Smooth muscle cell (in vitro differentiated cells): ENCODE data around the gene SURF1. TPM values are rescaled to one million over a fixed set of nuclear protein-coding genes. Genes with fewer than 3 reads are reported as not detected.
"Not testable (repeated sequence)": the region's sequence is repeated elsewhere in the genome, so short reads cannot be mapped to it uniquely, and the experiment has no call there.

ENCODE experiments used
- DNase-seq: peaks from one replicate; lab custom pipeline; 2025; ENCODE audit not compliant: unreplicated experiment; lab: John Stamatoyannopoulos, UW
- H2AFZ ChIP-seq: fragments of 200-600 bp; sonication (generic); 2 replicates; pipeline ENCODE4 v1.6.0; 2016; ENCODE audit warnings: antibody characterized with exemption, low read depth, mild to moderate bottlenecking
- H3F3A ChIP-seq: fragments of 200-600 bp; sonication (generic); 2 replicates; pipeline ENCODE4 v1.6.0; 2017; ENCODE audit warnings: antibody characterized with exemption, low read depth
- H3K27ac ChIP-seq: fragments of 200-600 bp; sonication (generic); 2 replicates; pipeline ENCODE4 v1.5.1; 2016; ENCODE audit warnings: low read depth, mild to moderate bottlenecking
- H3K27me3 ChIP-seq: fragments of 200-600 bp; sonication (generic); 2 replicates; pipeline ENCODE4 v1.6.1; 2016; ENCODE audit warnings: low read depth, mild to moderate bottlenecking
- H3K36me3 ChIP-seq: fragments of 200-600 bp; sonication (generic); 2 replicates; pipeline ENCODE4 v1.5.1; 2016; ENCODE audit warnings: low read depth
- H3K4me1 ChIP-seq: fragments of 200-600 bp; sonication (generic); 2 replicates; pipeline ENCODE4 v1.5.1; 2016; ENCODE audit warnings: low read depth
- H3K4me2 ChIP-seq: fragments of 200-600 bp; sonication (generic); 2 replicates; pipeline ENCODE4 v1.6.0; 2016; ENCODE audit warnings: mild to moderate bottlenecking
- H3K4me3 ChIP-seq: fragments of 200-600 bp; sonication (generic); 2 replicates; pipeline ENCODE4 v1.5.1; 2016; ENCODE audit warnings: mild to moderate bottlenecking
- H3K79me2 ChIP-seq: fragments of 200-600 bp; sonication (generic); 2 replicates; pipeline ENCODE4 v1.6.0; 2016; ENCODE audit warnings: low read depth, mild to moderate bottlenecking
- H3K9ac ChIP-seq: fragments of 200-600 bp; sonication (generic); 2 replicates; pipeline ENCODE4 v1.6.0; 2016; ENCODE audit warnings: low read depth
- H3K9me3 ChIP-seq: fragments of 200-600 bp; sonication (generic); replicated peaks from 2 replicates; pipeline ENCODE4 v1.5.1; 2016; ENCODE audit warnings: low read depth
- H4K20me1 ChIP-seq: fragments of 200-600 bp; sonication (generic); 2 replicates; pipeline ENCODE4 v1.6.0; 2016; ENCODE audit warnings: low read depth
- CTCF ChIP-seq: fragments of 200-600 bp; sonication (generic); IDR thresholded peaks from 2 replicates; pipeline ENCODE4 v1.5.1; 2017; ENCODE audit warnings: borderline replicate concordance, mild to moderate bottlenecking, antibody characterized with exemption; ENCODE audit not compliant: insufficient read depth, poor library complexity, severe bottlenecking
- WGBS: methylation state at CpG from one replicate; pipeline ENCODE4 v1.1.7; 2016; ENCODE audit warnings: low lambda C conversion rate; 5-methylcytosine and 5-hydroxymethylcytosine counted together
- polyA plus RNA-seq: library from polyadenylated mRNA; unstranded; fragments of >200 nt; fragmentation: Nextera tagmentation; extraction: Ambion mirVana; gene quantifications from 2 replicates; pipeline ENCODE4 v1.2.1, GENCODE V29; 2016
- total RNA-seq: library from RNA; depleted of rRNA; stranded (reverse); fragments of >200 nt; gene quantifications from 2 replicates; pipeline ENCODE4 v1.2.3, GENCODE V29; 2014

Gene SURF1
- total and polyA plus RNA-seq, 2 experiments from 2014 or later: 33.5 to 60.7 TPM

GRCh38 chr9:133379153-133380086, 23.1 kb upstream of the SURF1 start:
- Histone ChIP-seq H3K79me2 (peaks cover 14% of the 10 kb centered on the region), H4K20me1 (peaks cover 10% of the 10 kb centered on the region), H3K27ac (no peak overlapping the region), H3K36me3 (no peaks in the 10 kb centered on the region), H3K4me3 (no peak overlapping the region), H3K9me3 (no peaks in the 10 kb centered on the region), H3K9ac (no peak overlapping the region), H3F3A (peaks cover 9% of the 10 kb centered on the region), H3K4me2 (no peak overlapping the region), H3K27me3 (no peaks in the 10 kb centered on the region), H3K4me1 (peaks cover 10% of the 10 kb centered on the region), H2AFZ (no peak overlapping the region)
- no peak for TF ChIP-seq CTCF
- no peak for DNase-seq
- WGBS: 94% methylated on average over 14 of the region's 14 CpGs

DNA sequence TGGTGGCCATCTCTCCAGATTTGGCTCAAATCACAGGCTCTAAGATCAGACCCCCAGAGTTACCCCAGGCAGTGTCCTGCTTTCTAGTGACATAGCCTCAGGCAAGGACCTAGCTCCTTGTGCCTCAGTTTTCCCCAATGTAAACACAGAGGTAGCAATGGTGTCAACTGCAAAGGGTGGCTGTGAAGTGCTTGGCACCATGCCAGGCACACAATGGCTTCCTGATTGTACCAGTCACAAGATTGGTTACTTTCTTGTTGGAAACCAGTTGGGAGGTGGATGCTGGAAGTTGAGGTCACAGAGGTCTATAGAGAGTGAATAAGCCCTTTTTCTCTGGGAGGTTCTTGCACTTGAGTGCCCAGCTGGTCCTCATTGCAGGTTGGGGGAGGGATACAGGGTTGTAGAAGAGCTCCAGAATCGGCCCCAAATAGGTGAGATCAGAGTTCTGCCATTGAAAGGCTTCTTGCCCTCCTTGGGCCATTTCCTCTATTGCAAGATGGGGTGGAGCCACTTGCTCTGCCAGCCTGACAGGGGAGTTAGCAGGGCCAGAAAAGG, 22.2 kb upstream of the SURF1 start:
- Histone ChIP-seq H3K4me1 (peaks cover 15% of the 10 kb centered on the region), H3K36me3 (no peaks in the 10 kb centered on the region), H4K20me1 (peaks cover 19% of the 10 kb centered on the region), H2AFZ (no peak overlapping the region), H3K27me3 (no peaks in the 10 kb centered on the region), H3K27ac (no peak overlapping the region), H3F3A (peaks cover 14% of the 10 kb centered on the region), H3K4me3 (no peak overlapping the region), H3K9ac (no peak overlapping the region), H3K79me2 (peaks cover 24% of the 10 kb centered on the region), H3K4me2 (no peak overlapping the region), H3K9me3 (no peaks in the 10 kb centered on the region)
- no peak for DNase-seq
- TF ChIP-seq CTCF: no peak
- WGBS: 95% methylated on average over 1 of the region's 1 CpG

DNA sequence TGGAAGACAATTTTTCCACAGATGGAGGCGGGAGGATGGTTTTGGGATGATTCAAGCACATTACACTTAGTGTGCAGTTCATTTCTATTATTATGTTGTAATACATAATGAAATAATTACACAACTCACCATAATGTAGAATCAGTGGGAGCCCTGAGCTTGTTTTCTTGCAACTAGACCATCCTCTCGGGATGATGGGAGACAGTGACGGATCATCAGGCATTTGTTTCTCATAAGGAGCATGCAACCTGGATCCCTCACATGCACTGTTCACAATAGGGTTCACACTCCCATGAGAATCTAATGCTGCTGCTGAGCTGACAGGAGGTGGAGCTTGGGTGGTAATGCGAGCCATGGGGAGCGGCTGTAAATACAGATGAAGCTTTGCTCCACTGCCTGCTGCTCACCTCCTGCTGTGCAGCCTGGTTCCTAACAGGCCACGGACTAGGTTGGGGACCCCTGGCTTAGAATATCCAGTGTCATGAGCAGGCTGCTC, 21.5 kb upstream of the SURF1 start:
- Histone ChIP-seq H3K4me3 (no peak overlapping the region), H2AFZ (no peak overlapping the region), H3K27ac (no peak overlapping the region), H3K9me3 (no peaks in the 10 kb centered on the region), H3K36me3 (no peaks in the 10 kb centered on the region), H3K27me3 (no peaks in the 10 kb centered on the region), H4K20me1 (peaks cover 27% of the 10 kb centered on the region), H3K4me1 (peaks cover 15% of the 10 kb centered on the region), H3K4me2 (no peak overlapping the region), H3F3A (peaks cover 17% of the 10 kb centered on the region), H3K9ac (no peak overlapping the region), H3K79me2 (peaks cover 31% of the 10 kb centered on the region)
- no peak for DNase-seq
- WGBS: 67% methylated on average over 6 of the region's 6 CpGs
- TF ChIP-seq CTCF: no peak

DNA sequence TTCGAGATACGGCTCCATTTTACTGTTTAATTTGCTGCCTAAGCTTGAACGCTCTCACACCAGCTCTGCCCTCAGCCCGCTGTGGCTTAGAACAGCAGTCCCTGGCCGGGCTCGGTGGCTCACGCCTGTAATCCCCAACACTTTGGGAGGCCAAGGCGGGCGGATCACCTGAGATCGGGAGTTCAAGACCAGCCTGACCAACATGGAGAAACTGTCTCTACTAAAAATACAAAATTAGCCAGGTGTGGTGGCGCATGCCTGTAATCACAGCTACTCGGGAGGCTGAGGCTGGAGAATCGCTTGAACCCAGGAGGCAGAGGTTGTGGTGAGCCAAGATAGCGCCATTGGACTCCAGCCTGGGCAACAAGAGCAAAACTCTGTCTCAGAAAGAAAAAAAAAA, 21.0 kb upstream of the SURF1 start:
- not testable (repeated sequence) for H3K36me3 ChIP-seq, H3K9me3 ChIP-seq, H3K27ac ChIP-seq, H3K9ac ChIP-seq, H2AFZ ChIP-seq, H3K4me3 ChIP-seq, H3K27me3 ChIP-seq, DNase-seq
- H3K4me2 ChIP-seq: peak overlapping the region; percentile 90
- peaks cover 32% of the 10 kb centered on the region for H4K20me1 ChIP-seq
- peaks cover 36% of the 10 kb centered on the region for H3K79me2 ChIP-seq
- peaks cover 18% of the 10 kb centered on the region for H3F3A ChIP-seq
- 96% methylated on average over 14 of the region's 14 CpGs for WGBS
- peaks cover 15% of the 10 kb centered on the region for H3K4me1 ChIP-seq
